DOHH2 (cell line): ENCODE data around the gene FKBP5.

Experiments used
- H3F3A ChIP-seq: fragments of 200-600 bp; sonication (generic), shearing (Covaris generic); 2 replicates; pipeline ENCODE4 v1.6.0; 2016; ENCODE audit warnings: antibody characterized with exemption, mild to moderate bottlenecking; ENCODE audit not compliant: control insufficient read depth, insufficient read depth
- H3K27ac ChIP-seq: fragments of 200-600 bp; sonication (generic); 2 replicates; pipeline ENCODE4 v1.5.1; 2014; ENCODE audit warnings: low read depth, mild to moderate bottlenecking, low read length, moderate library complexity
- H3K27me3 ChIP-seq: fragments of 200-600 bp; sonication (generic); 2 replicates; pipeline ENCODE4 v1.6.1; 2014; ENCODE audit warnings: mild to moderate bottlenecking, low read length, mixed read lengths; ENCODE audit not compliant: control insufficient read depth
- H3K36me3 ChIP-seq: fragments of 200-600 bp; sonication (generic); 2 replicates; pipeline ENCODE4 v1.6.1; 2014; ENCODE audit warnings: mild to moderate bottlenecking, low read length, moderate library complexity, mixed read lengths; ENCODE audit not compliant: control insufficient read depth
- H3K4me1 ChIP-seq: fragments of 200-600 bp; sonication (generic); 2 replicates; pipeline ENCODE4 v1.6.1; 2014; ENCODE audit warnings: mild to moderate bottlenecking, low read length, mixed read lengths; ENCODE audit not compliant: control insufficient read depth
- H3K4me2 ChIP-seq: fragments of 200-600 bp; sonication (generic); 2 replicates; pipeline ENCODE4 v1.6.0; 2014; ENCODE audit warnings: mild to moderate bottlenecking, low read length, moderate library complexity
- H3K4me3 ChIP-seq: fragments of 200-600 bp; sonication (generic); 2 replicates; pipeline ENCODE4 v1.5.1; 2014; ENCODE audit warnings: mild to moderate bottlenecking, low read length, mixed read lengths
- H3K79me2 ChIP-seq: fragments of 200-600 bp; sonication (generic); 2 replicates; pipeline ENCODE4 v1.6.1; 2014; ENCODE audit warnings: mild to moderate bottlenecking, low read length, mixed read lengths; ENCODE audit not compliant: control insufficient read depth
- H3K9me2 ChIP-seq: fragments of 200-600 bp; sonication (generic); replicated peaks from 2 replicates; pipeline ENCODE4 v1.6.1; 2014; ENCODE audit warnings: mild to moderate bottlenecking, low read length, mixed read lengths; ENCODE audit not compliant: control insufficient read depth
- H3K9me3 ChIP-seq: fragments of 200-600 bp; sonication (generic); 2 replicates; pipeline ENCODE4 v1.6.1; 2014; ENCODE audit warnings: antibody characterized with exemption, low read length, mixed read lengths; ENCODE audit not compliant: control insufficient read depth, insufficient read depth
- H4K20me1 ChIP-seq: fragments of 200-600 bp; sonication (generic); 2 replicates; pipeline ENCODE4 v1.6.0; 2014; ENCODE audit warnings: low read depth, mild to moderate bottlenecking, antibody characterized with exemption, low read length, moderate library complexity; ENCODE audit not compliant: control insufficient read depth, insufficient read depth
- EZH2phosphoT487 ChIP-seq: fragments of 200-600 bp; sonication (generic); IDR thresholded peaks from 2 replicates; pipeline ENCODE4 v1.6.1; 2017; ENCODE audit warnings: borderline replicate concordance, mild to moderate bottlenecking, antibody characterized with exemption, low read length, moderate library complexity, mixed read lengths
- TF ChIP-seq, protein P1 (sequence below): fragments of 200-600 bp; sonication (generic); IDR thresholded peaks from one replicate; pipeline ENCODE4 v1.5.1; 2014; ENCODE audit warnings: antibody characterized with exemption, mild to moderate bottlenecking, low read depth, low read length; ENCODE audit not compliant: poor library complexity, severe bottlenecking

Gene FKBP5

DNA sequence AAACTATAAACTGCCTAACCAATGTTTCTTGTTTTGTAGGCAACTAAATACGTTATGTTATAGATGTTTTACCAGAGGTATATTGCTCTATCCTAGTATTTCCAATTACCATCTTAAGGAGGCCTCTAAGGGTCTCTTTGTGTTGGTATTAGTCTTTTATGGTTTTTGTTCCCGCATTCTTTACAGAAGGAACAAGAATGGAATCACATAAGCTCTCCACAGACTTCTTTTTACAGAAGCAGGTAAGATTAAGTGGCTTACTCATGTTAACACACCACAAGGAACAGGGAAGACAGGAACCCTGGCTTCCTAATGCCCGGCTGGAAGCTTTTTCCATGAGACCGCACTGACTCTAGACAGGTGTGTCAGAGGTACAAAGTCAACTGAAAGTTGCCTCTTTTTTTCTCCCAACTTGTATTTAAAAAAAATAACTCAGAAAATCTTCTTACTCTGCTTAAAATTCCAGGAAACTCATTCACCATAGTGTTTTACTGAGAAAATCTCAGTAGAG, 55.1 kb downstream of the FKBP5 start:
- no peaks in the 10 kb centered on the region for H3K4me1 ChIP-seq
- H3K4me3 ChIP-seq, result no peak overlapping the region
- H3K9me3 ChIP-seq, result no peaks in the 10 kb centered on the region
- no peaks in the 10 kb centered on the region for H3K79me2 ChIP-seq
- TF ChIP-seq, protein P1, sequence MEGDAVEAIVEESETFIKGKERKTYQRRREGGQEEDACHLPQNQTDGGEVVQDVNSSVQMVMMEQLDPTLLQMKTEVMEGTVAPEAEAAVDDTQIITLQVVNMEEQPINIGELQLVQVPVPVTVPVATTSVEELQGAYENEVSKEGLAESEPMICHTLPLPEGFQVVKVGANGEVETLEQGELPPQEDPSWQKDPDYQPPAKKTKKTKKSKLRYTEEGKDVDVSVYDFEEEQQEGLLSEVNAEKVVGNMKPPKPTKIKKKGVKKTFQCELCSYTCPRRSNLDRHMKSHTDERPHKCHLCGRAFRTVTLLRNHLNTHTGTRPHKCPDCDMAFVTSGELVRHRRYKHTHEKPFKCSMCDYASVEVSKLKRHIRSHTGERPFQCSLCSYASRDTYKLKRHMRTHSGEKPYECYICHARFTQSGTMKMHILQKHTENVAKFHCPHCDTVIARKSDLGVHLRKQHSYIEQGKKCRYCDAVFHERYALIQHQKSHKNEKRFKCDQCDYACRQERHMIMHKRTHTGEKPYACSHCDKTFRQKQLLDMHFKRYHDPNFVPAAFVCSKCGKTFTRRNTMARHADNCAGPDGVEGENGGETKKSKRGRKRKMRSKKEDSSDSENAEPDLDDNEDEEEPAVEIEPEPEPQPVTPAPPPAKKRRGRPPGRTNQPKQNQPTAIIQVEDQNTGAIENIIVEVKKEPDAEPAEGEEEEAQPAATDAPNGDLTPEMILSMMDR, result no peak
- TF ChIP-seq EZH2phosphoT487, result no peak
- no peaks in the 10 kb centered on the region for H4K20me1 ChIP-seq
- no peaks in the 10 kb centered on the region for H3K9me2 ChIP-seq
- H3K4me2 ChIP-seq, result no peak overlapping the region
- H3K36me3 ChIP-seq, result peaks cover 57% of the 10 kb centered on the region
- no peaks in the 10 kb centered on the region for H3K27me3 ChIP-seq
- no peak overlapping the region for H3K27ac ChIP-seq
- H3F3A ChIP-seq, result no peaks in the 10 kb centered on the region; the same call in 1 of the 2 replicates

DNA sequence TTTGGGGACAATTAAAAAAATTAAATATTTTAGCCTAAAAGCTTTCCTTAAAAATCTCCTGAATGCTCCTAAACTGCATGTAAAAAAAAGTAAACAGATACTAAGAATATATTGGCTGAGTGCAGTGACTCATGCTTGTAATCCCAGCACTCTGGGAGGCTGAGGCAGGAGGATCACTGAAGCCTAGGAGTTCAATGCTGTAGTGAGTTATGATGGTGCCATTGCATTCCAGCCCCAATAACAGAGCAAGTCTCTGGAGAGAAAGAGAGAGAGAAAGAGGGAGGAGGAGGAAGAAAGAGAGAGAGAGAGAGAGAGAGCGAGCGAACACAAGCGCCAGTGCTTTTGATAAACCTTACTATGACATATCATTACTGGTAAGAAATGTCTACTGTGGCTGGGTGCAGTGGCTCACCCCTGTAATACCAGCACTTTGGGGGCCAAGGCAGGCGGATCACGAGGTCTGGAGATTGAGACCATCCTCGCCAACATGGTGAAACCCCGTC, 58.8 kb downstream of the FKBP5 start:
- H3K9me2 ChIP-seq, result no peaks in the 10 kb centered on the region
- no peak overlapping the region for H3K4me2 ChIP-seq
- peaks cover 32% of the 10 kb centered on the region for H3K36me3 ChIP-seq
- H3K27ac ChIP-seq, result no peak overlapping the region
- no peaks in the 10 kb centered on the region for H3K4me1 ChIP-seq
- no peak overlapping the region for H3K4me3 ChIP-seq
- H3F3A ChIP-seq, result no peaks in the 10 kb centered on the region
- no peak for TF ChIP-seq EZH2phosphoT487
- TF ChIP-seq, protein P1, result no peak
- no peaks in the 10 kb centered on the region for H3K27me3 ChIP-seq
- no peaks in the 10 kb centered on the region for H3K79me2 ChIP-seq
- H3K9me3 ChIP-seq, result no peaks in the 10 kb centered on the region
- no peaks in the 10 kb centered on the region for H4K20me1 ChIP-seq

DNA sequence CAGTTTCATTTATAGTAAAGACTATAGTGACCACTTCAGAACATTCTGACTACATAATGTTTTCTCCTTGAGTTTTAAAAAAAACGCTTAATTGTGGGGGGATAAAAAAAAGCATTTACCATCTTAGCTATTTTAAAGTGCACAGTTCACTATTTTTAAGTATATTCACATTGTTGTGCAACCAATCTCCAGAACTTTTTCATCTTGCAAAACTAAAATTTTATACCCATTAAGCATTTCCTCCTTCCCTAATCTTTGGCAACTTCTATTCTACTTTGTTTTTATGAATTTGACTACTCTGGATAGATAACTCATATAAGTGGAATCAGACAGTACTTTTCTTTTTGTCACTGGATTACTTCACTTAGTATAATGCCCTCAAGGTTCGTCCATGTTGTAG, 62.3 kb downstream of the FKBP5 start:
- no peaks in the 10 kb centered on the region for H3K79me2 ChIP-seq
- H3K4me1 ChIP-seq, result no peaks in the 10 kb centered on the region
- no peak overlapping the region for H3K4me3 ChIP-seq
- no peaks in the 10 kb centered on the region for H4K20me1 ChIP-seq
- H3K4me2 ChIP-seq, result no peak overlapping the region
- peaks cover 27% of the 10 kb centered on the region for H3K36me3 ChIP-seq
- no peaks in the 10 kb centered on the region for H3K9me2 ChIP-seq
- H3K9me3 ChIP-seq, result no peaks in the 10 kb centered on the region
- no peaks in the 10 kb centered on the region for H3K27me3 ChIP-seq
- TF ChIP-seq, protein P1, result no peak
- no peak for TF ChIP-seq EZH2phosphoT487
- no peak overlapping the region for H3K27ac ChIP-seq
- no peaks in the 10 kb centered on the region for H3F3A ChIP-seq
